K562 (cell line): Measurements from ENCODE around the gene TIMM17A. TPM values are rescaled to one million over a fixed set of nuclear protein-coding genes. Genes with fewer than 3 reads are reported as not detected.
A peak's percentile ranks its signal among the peaks of the same experiment; 100 is the strongest.

Experiments used
- CBX5 ChIP-seq: IDR thresholded peaks from 2 replicates; pipeline ENCODE4 v1.6.1; 2014; ENCODE audit warnings: low read depth, borderline replicate concordance
- ELK1 ChIP-seq: sonication (generic); formaldehyde crosslinking; IDR thresholded peaks from 2 replicates; pipeline ENCODE4 v1.8.1; 2022; ENCODE audit warnings: missing genetic modification reagents
- ERF ChIP-seq: fragments of 450-650 bp; formaldehyde crosslinking; IDR thresholded peaks from 2 replicates; pipeline ENCODE4 v1.4.0; 2020; ENCODE audit warnings: mild to moderate bottlenecking, mixed read lengths
- GABPB2 ChIP-seq: fragments of 250-450 bp; sonication (Bioruptor Pico); conservative IDR thresholded peaks from 2 replicates; pipeline ENCODE4 v1.5.1; 2021; ENCODE audit warnings: mild to moderate bottlenecking
- GATAD2A ChIP-seq: fragments of 450-650 bp; IDR thresholded peaks from 2 replicates; pipeline ENCODE4 v1.6.1; 2017
- MEF2D ChIP-seq: conservative IDR thresholded peaks from 2 replicates; pipeline ENCODE4 v1.6.1; 2016; ENCODE audit warnings: low read depth, missing genetic modification characterization, missing compliant biosample characterization
- MEIS2 ChIP-seq: fragments of 450-650 bp; IDR thresholded peaks from 2 replicates; pipeline ENCODE4 v1.6.1; 2014; ENCODE audit warnings: mild to moderate bottlenecking; ENCODE audit not compliant: partially characterized antibody
- MLX ChIP-seq, 2 experiments: fragments of 450-650 bp in 1 of 2; sonication (generic) in 1 of 2; formaldehyde crosslinking; conservative IDR thresholded peaks; 2 replicates each; pipeline versions ENCODE4 v1.4.0 to v1.8.1; 2020 to 2022; ENCODE audit warnings: mild to moderate bottlenecking in 1 of 2, missing genetic modification reagents in 1 of 2
- NCOA2 ChIP-seq, 2 experiments: fragments of 450-650 bp; IDR thresholded peaks; 2 replicates each; pipeline ENCODE4 v1.6.1; 2018; ENCODE audit warnings: mild to moderate bottlenecking in 2 of 2, moderate library complexity in 1 of 2; ENCODE audit not compliant: partially characterized antibody in 2 of 2
- PHF20 ChIP-seq: fragments of 450-650 bp; IDR thresholded peaks from 2 replicates; pipeline ENCODE4 v1.6.1; 2018; ENCODE audit not compliant: partially characterized antibody
- PPARD ChIP-seq: fragments of 250-450 bp; sonication (Bioruptor Pico); IDR thresholded peaks from 2 replicates; pipeline ENCODE4 v1.8.0; 2022; ENCODE audit warnings: inconsistent platforms, mild to moderate bottlenecking, moderate library complexity
- PREB ChIP-seq: sonication (generic); formaldehyde crosslinking; IDR thresholded peaks from 2 replicates; pipeline ENCODE4 v1.8.1; 2023; ENCODE audit warnings: mild to moderate bottlenecking, missing genetic modification reagents
- RBM15 ChIP-seq: fragments of 200-400 bp; formaldehyde crosslinking; IDR thresholded peaks from 2 replicates; pipeline ENCODE4 v1.6.1; 2018; ENCODE audit warnings: mild to moderate bottlenecking, low read length, moderate library complexity; ENCODE audit not compliant: insufficient read depth
- SIN3B ChIP-seq: fragments of 450-650 bp; IDR thresholded peaks from 2 replicates; pipeline ENCODE4 v1.6.1; 2017; ENCODE audit warnings: low read depth, mild to moderate bottlenecking, moderate library complexity
- SIX5 ChIP-seq, 2 experiments: IDR thresholded peaks; 2 replicates each; pipeline ENCODE4 v1.6.1; 2011; ENCODE audit warnings: low read length in 2 of 2, borderline replicate concordance in 1 of 2, low read depth in 1 of 2, mild to moderate bottlenecking in 1 of 2, moderate library complexity in 1 of 2; ENCODE audit not compliant: insufficient read depth in 1 of 2
- SRSF3 ChIP-seq: fragments of 200-400 bp; formaldehyde crosslinking; IDR thresholded peaks from 2 replicates; pipeline ENCODE4 v1.6.1; 2016; ENCODE audit warnings: mild to moderate bottlenecking, low read length, moderate library complexity; ENCODE audit not compliant: insufficient read depth
- TAF7 ChIP-seq: fragments of 450-650 bp; IDR thresholded peaks from 2 replicates; pipeline ENCODE4 v1.6.1; 2016; ENCODE audit warnings: missing genetic modification characterization, missing compliant biosample characterization
- U2AF2 ChIP-seq: fragments of 200-400 bp; formaldehyde crosslinking; optimal IDR thresholded peaks from 2 replicates; pipeline ENCODE3; 2017; ENCODE audit warnings: low read depth, mild to moderate bottlenecking, low read length
- ZNF146 ChIP-seq: IDR thresholded peaks from one replicate; pipeline ENCODE4 v1.6.1; 2018; ENCODE audit warnings: missing compliant biosample characterization; ENCODE audit not compliant: unreplicated experiment
- ZNF354B ChIP-seq: fragments of 250-450 bp; sonication (Bioruptor Pico); IDR thresholded peaks from 2 replicates; pipeline ENCODE4 v1.4.0; 2020
- ZNF384 ChIP-seq: IDR thresholded peaks from 2 replicates; pipeline ENCODE4 v1.6.1; 2012; ENCODE audit warnings: low read depth, low read length, improper control_type of control experiment
- ZNF507 ChIP-seq: conservative IDR thresholded peaks from 2 replicates; pipeline ENCODE4 v1.6.1; 2017; ENCODE audit warnings: missing genetic modification characterization, missing compliant biosample characterization
- ZNF511 ChIP-seq: sonication (generic); formaldehyde crosslinking; IDR thresholded peaks from 2 replicates; pipeline ENCODE4 v1.8.0; 2022; ENCODE audit warnings: mild to moderate bottlenecking, missing genetic modification reagents
- ZNF551 ChIP-seq: fragments of 250-450 bp; sonication (Bioruptor Pico); IDR thresholded peaks from 2 replicates; pipeline ENCODE4 v1.5.0; 2021; ENCODE audit warnings: mild to moderate bottlenecking, moderate library complexity
- ZNF77 ChIP-seq: fragments of 250-450 bp; sonication (Bioruptor Pico); IDR thresholded peaks from 2 replicates; pipeline ENCODE4 v1.5.0; 2020
- polyA plus RNA-seq, 8 experiments: library from polyadenylated mRNA; depleted of rRNA in 4 of 8; stranded (reverse) in 5 of 8; unstranded in 3 of 8; fragments of >200 nt; fragmentation: Nextera tagmentation in 2 of 8; fragmentation: Illumina TruSeq in 1 of 8; extraction: Ambion mirVana in 2 of 8; extraction: Trizol in 1 of 8; gene quantifications; 2 replicates each; pipeline versions ENCODE4 v1.2.1 to v1.2.3, GENCODE V29; 2011 to 2014; ENCODE audit warnings: inconsistent platforms in 1 of 8, missing spikeins in 1 of 8
- total RNA-seq, 7 experiments: library from RNA; depleted of rRNA in 6 of 7; stranded (reverse); fragments of >200 nt in 6 of 7; fragmentation: Illumina TruSeq in 2 of 7; extraction: Trizol in 2 of 7; gene quantifications; 2 replicates each; pipeline versions ENCODE4 v1.2.1 to v1.2.3, GENCODE V29; 2011 to 2021; ENCODE audit warnings: low replicate concordance in 1 of 7

Gene TIMM17A
- total and polyA plus RNA-seq, 9 of the 15 experiments (the other 6 are each of a cell fraction or from before 2014, with no cell fraction given), result 116 to 744 (median 180) TPM

- TF ChIP-seq SIX5 (IDR thresholded peaks at IDR 0.05; ENCODE audit: borderline replicate concordance in 1 of 2, insufficient read depth in 1 of 2, low read depth in 1 of 2, low read length in 2 of 2) (no peak), GATAD2A (peak; percentile 92), MEIS2 (peak; percentile 27), ZNF354B (CRISPR knock-in tag) (no peak), MLX (CRISPR knock-in tag; conservative IDR thresholded peaks at IDR 0.05) (no peak), CBX5 (0 out of 2 replicates have a peak, but pooled peaks have one; percentile 51), PPARD (no peak), SIN3B (no peak), ERF (CRISPR knock-in tag) (no peak), PREB (peak; percentile 61; the same call in 1 of the 2 replicates), SRSF3 (no peak), ZNF507 (no peak), ZNF77 (CRISPR knock-in tag) (no peak), ZNF551 (CRISPR knock-in tag) (no peak), ELK1 (CRISPR knock-in tag) (no peak), RBM15 (no peak), ZNF146 (CRISPR knock-in tag) (no peak), U2AF2 (no peak), TAF7 (no peak), NCOA2 (IDR thresholded peaks at IDR 0.05; ENCODE audit: partially characterized antibody in 2 of 2) (no peak), ZNF511 (CRISPR knock-in tag) (no peak), PHF20 (peak; percentile 73), GABPB2 (CRISPR knock-in tag) (no peak), MEF2D (tag) (no peak), ZNF384 (no peak)
These were observed 13.7 kb upstream of the TIMM17A start (continued) for GRCh38 chr1:201941420-201942128.
